Loucy (cell line): Measurements from ENCODE around the gene PRRC2C.

Experiments used
- EZH2phosphoT487 ChIP-seq: fragments of 200-600 bp; IDR thresholded peaks from 2 replicates; pipeline ENCODE4 v1.6.1; 2018; ENCODE audit warnings: antibody characterized with exemption, mild to moderate bottlenecking, moderate library complexity, borderline replicate concordance
- TF ChIP-seq, protein P1 (sequence below): fragments of 200-600 bp; sonication (generic); conservative IDR thresholded peaks from 2 replicates; pipeline ENCODE4 v1.5.1; 2014; ENCODE audit warnings: mild to moderate bottlenecking, antibody characterized with exemption, low read length

DNA sequence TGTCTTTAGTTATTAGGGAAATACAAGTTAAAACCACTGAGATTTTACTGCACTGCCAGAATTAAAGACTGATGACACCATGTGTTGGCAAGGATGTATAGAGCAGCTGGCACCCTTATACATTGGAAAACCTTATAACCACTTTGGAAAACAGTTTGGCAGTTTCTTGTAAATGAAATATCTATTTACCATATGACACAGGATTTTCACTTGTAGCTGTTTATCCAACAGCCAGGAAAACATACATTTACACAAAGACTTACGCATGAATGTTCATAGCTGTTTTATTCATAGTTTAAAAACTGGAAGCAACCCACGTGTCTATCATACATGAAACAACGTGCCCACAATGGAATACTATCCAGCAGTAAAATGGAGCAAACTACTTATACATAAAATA is 45.3 kb downstream of the PRRC2C start:
- TF ChIP-seq, protein P1, sequence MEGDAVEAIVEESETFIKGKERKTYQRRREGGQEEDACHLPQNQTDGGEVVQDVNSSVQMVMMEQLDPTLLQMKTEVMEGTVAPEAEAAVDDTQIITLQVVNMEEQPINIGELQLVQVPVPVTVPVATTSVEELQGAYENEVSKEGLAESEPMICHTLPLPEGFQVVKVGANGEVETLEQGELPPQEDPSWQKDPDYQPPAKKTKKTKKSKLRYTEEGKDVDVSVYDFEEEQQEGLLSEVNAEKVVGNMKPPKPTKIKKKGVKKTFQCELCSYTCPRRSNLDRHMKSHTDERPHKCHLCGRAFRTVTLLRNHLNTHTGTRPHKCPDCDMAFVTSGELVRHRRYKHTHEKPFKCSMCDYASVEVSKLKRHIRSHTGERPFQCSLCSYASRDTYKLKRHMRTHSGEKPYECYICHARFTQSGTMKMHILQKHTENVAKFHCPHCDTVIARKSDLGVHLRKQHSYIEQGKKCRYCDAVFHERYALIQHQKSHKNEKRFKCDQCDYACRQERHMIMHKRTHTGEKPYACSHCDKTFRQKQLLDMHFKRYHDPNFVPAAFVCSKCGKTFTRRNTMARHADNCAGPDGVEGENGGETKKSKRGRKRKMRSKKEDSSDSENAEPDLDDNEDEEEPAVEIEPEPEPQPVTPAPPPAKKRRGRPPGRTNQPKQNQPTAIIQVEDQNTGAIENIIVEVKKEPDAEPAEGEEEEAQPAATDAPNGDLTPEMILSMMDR: no peak
- no peak for TF ChIP-seq EZH2phosphoT487
